Suprapubic skin (tissue), 4 donors: ENCODE measurements around the gene SAMD7. TPM values are rescaled to one million over a fixed set of nuclear protein-coding genes. Genes with fewer than 3 reads are reported as not detected.
A peak's percentile ranks its signal among the peaks of the same experiment; 100 is the strongest.

Experiments used
- DNase-seq, 2 donors: peaks; one replicate each; pipeline ENCODE4 v3.0.0-alpha.2; 2019; ENCODE audit warnings: low spot score in 2 of 2
- H3K27ac ChIP-seq: fragments of 200-600 bp; sonication (generic); one replicate; pipeline ENCODE4 v1.5.1; 2019
- H3K27me3 ChIP-seq: fragments of 200-600 bp; sonication (generic); one replicate; pipeline ENCODE4 v1.5.1; 2019
- H3K36me3 ChIP-seq: fragments of 200-600 bp; sonication (generic); one replicate; pipeline ENCODE4 v1.5.1; 2019
- H3K4me1 ChIP-seq: fragments of 200-600 bp; sonication (generic); one replicate; pipeline ENCODE4 v1.5.1; 2019
- H3K4me3 ChIP-seq: fragments of 200-600 bp; sonication (generic); one replicate; pipeline ENCODE4 v1.5.1; 2019; ENCODE audit warnings: mild to moderate bottlenecking
- H3K9me3 ChIP-seq: fragments of 200-600 bp; sonication (generic); one replicate; pipeline ENCODE4 v1.5.1; 2019
- CTCF ChIP-seq, 2 donors: fragments of 200-600 bp in 1 of 2; fragments of 450-650 bp in 1 of 2; sonication (generic) in 1 of 2; IDR thresholded peaks; one replicate each; pipeline ENCODE4 v1.5.1; 2016 to 2019; ENCODE audit warnings: antibody characterized with exemption in 2 of 2, mild to moderate bottlenecking in 1 of 2, moderate library complexity in 1 of 2
- EP300 ChIP-seq: sonication (generic); formaldehyde crosslinking; IDR thresholded peaks from one replicate; pipeline ENCODE4 v1.6.1; 2017; ENCODE audit warnings: antibody characterized with exemption
- POLR2A ChIP-seq, 2 donors: fragments of 450-650 bp; IDR thresholded peaks; one replicate each; pipeline ENCODE4 v1.6.1; 2017; ENCODE audit warnings: antibody characterized with exemption in 2 of 2, mild to moderate bottlenecking in 2 of 2, moderate library complexity in 2 of 2
- POLR2AphosphoS5 ChIP-seq, 3 donors: sonication (generic); formaldehyde crosslinking; IDR thresholded peaks; one replicate each; pipeline ENCODE4 v1.6.1; 2017; ENCODE audit warnings: antibody characterized with exemption in 3 of 3
- WGBS: methylation state at CpG from one replicate; pipeline ENCODE4 v1.1.5; 2018; 5-methylcytosine and 5-hydroxymethylcytosine counted together
- total RNA-seq, 4 donors: library from RNA; depleted of rRNA; stranded (reverse); fragments of >200 nt; gene quantifications; one replicate each; pipeline ENCODE4 v1.1.0, GENCODE V29; 2016

SAMD7 gene
- not detected for total RNA-seq

GRCh38 chr3:169911272-169911671 lies at the start of gene SAMD7:
Gene SAMD7, plus strand, starts transcription at chr3:169911572. Its CDS starts 7,927 bp downstream, at chr3:169919499.
- 93% methylated on average over 1 of the region's 1 CpG for WGBS
- TF ChIP-seq CTCF (IDR thresholded peaks at IDR 0.05) (no peak), POLR2A (IDR thresholded peaks at IDR 0.05) (no peak), POLR2AphosphoS5 (IDR thresholded peaks at IDR 0.05) (no peak), EP300 (no peak)
- no peak for DNase-seq
- Histone ChIP-seq H3K4me1 (no peaks in the 10 kb centered on the region), H3K4me3 (no peak within 1 kb of the TSS), H3K27me3 (peaks cover 5% of the 10 kb centered on the region), H3K9me3 (no peaks in the 10 kb centered on the region), H3K27ac (no peak within 1 kb of the TSS), H3K36me3 (no peaks in the 10 kb centered on the region)

GRCh38 chr3:169861871-169862270 lies 49.5 kb upstream of the SAMD7 start:
- H3K9me3 ChIP-seq = no peaks in the 10 kb centered on the region
- H3K4me1 ChIP-seq = no peaks in the 10 kb centered on the region
- H3K36me3 ChIP-seq = no peaks in the 10 kb centered on the region
- no peak for DNase-seq
- WGBS = 58% methylated on average over 5 of the region's 5 CpGs
- no peaks in the 10 kb centered on the region for H3K27me3 ChIP-seq
- no peak overlapping the region for H3K4me3 ChIP-seq
- TF ChIP-seq CTCF (IDR thresholded peaks at IDR 0.05) (no peak), EP300 (no peak), POLR2AphosphoS5 (IDR thresholded peaks at IDR 0.05) (no peak), POLR2A (IDR thresholded peaks at IDR 0.05) (no peak)
- no peak overlapping the region for H3K27ac ChIP-seq

- H3K4me1 ChIP-seq = no peaks in the 10 kb centered on the region
- TF ChIP-seq CTCF (IDR thresholded peaks at IDR 0.05) (peak; percentile 73 to 80), POLR2AphosphoS5 (IDR thresholded peaks at IDR 0.05) (no peak)
- H3K36me3 ChIP-seq = no peaks in the 10 kb centered on the region
- 2% methylated on average over 6 of the region's 6 CpGs for WGBS
- H3K4me3 ChIP-seq = no peak overlapping the region
- H3K9me3 ChIP-seq = no peaks in the 10 kb centered on the region
- H3K27ac ChIP-seq = no peak overlapping the region
- no peak for DNase-seq
- no peaks in the 10 kb centered on the region for H3K27me3 ChIP-seq
Observed at GRCh38 chr3:169863458-169863899, 47.9 kb upstream of the SAMD7 start.

- TF ChIP-seq POLR2AphosphoS5 (IDR thresholded peaks at IDR 0.05) (no peak), POLR2A (IDR thresholded peaks at IDR 0.05) (no peak), CTCF (IDR thresholded peaks at IDR 0.05) (no peak), EP300 (no peak)
- Histone ChIP-seq H3K36me3 (no peaks in the 10 kb centered on the region), H3K4me1 (no peaks in the 10 kb centered on the region), H3K27me3 (no peaks in the 10 kb centered on the region), H3K4me3 (no peak overlapping the region), H3K27ac (no peak overlapping the region), H3K9me3 (no peaks in the 10 kb centered on the region)
- no peak for DNase-seq
- WGBS = 77% methylated on average over 2 of the region's 2 CpGs
Observed at GRCh38 chr3:169864270-169864669, 47.1 kb upstream of the SAMD7 start.

GRCh38 chr3:169865176-169865767 lies 46.1 kb upstream of the SAMD7 start:
- H3K4me3 ChIP-seq = no peak overlapping the region
- H3K4me1 ChIP-seq = no peaks in the 10 kb centered on the region
- 79% methylated on average over 12 of the region's 12 CpGs for WGBS
- DNase-seq = no peak
- H3K27me3 ChIP-seq = no peaks in the 10 kb centered on the region
- TF ChIP-seq CTCF (IDR thresholded peaks at IDR 0.05) (no peak), POLR2AphosphoS5 (IDR thresholded peaks at IDR 0.05) (no peak), EP300 (no peak), POLR2A (IDR thresholded peaks at IDR 0.05) (no peak)
- no peaks in the 10 kb centered on the region for H3K9me3 ChIP-seq
- H3K27ac ChIP-seq = no peak overlapping the region
- no peaks in the 10 kb centered on the region for H3K36me3 ChIP-seq
